Measurements from ENCODE around the gene FAM184B.
A peak's percentile ranks its signal among the peaks of the same experiment; 100 is the strongest.

FAM184B gene

DNA sequence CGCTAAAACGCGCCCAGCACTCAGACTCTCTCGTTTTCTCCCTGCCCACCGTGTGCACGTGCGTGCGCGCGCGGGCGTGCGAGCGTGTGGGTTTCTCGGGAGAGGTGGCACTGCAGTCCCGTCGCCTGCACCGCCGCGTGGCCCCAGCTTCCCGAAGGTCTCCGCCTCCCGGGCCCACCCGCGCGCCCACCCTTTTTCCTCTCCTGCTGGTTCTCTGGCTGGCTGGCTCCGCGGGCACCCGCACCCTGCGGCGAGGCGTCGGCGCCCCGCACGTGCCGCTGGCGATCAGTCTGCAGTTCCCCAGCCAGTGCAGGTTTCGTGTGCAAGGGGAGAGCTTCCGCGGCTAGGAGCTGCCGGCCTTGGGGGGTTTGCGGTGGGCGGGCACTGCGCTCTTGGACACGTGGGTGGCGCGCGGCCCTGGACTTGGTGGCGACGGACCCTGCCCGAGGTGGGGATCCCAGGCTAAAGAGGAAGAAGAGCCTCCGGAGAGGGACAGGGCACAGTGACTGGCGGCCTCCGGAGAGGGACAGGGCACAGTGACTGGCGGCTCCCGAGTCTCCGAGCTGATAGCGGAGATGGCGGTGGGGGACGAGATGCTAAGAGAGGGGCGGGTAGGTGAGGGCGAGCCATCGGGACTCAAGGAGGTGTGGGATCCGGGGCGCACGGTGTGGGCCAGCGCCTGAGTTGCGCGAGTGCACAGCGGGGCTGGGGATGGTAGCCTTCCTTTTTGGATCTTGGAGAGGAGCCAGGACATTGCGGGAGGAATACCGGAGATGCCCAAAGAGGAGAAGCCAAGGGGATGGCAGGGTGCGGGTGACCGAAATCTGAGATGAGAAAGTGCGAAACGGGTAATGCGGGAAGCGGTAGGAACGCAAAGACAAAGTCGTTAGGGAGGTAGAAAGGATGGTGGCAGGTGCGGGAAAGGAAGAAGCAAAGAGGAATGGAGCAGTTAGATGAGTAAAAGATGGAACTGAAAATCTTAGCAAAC is at the start of gene FAM184B:
Gene FAM184B, minus strand, starts transcription at position 322 of the 988 bp plus-strand sequence. CDS start 322 bp downstream, outside the sequence.
- TF ChIP-seq, protein P1, sequence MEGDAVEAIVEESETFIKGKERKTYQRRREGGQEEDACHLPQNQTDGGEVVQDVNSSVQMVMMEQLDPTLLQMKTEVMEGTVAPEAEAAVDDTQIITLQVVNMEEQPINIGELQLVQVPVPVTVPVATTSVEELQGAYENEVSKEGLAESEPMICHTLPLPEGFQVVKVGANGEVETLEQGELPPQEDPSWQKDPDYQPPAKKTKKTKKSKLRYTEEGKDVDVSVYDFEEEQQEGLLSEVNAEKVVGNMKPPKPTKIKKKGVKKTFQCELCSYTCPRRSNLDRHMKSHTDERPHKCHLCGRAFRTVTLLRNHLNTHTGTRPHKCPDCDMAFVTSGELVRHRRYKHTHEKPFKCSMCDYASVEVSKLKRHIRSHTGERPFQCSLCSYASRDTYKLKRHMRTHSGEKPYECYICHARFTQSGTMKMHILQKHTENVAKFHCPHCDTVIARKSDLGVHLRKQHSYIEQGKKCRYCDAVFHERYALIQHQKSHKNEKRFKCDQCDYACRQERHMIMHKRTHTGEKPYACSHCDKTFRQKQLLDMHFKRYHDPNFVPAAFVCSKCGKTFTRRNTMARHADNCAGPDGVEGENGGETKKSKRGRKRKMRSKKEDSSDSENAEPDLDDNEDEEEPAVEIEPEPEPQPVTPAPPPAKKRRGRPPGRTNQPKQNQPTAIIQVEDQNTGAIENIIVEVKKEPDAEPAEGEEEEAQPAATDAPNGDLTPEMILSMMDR (conservative IDR thresholded peaks at IDR 0.05; ENCODE audit: low read length), result no peak
- DNase-seq (ENCODE audit: low read depth), result no peak
- H3K4me3 ChIP-seq (ENCODE audit: low read length), result peak within 1 kb of the TSS; percentile 55

DNA sequence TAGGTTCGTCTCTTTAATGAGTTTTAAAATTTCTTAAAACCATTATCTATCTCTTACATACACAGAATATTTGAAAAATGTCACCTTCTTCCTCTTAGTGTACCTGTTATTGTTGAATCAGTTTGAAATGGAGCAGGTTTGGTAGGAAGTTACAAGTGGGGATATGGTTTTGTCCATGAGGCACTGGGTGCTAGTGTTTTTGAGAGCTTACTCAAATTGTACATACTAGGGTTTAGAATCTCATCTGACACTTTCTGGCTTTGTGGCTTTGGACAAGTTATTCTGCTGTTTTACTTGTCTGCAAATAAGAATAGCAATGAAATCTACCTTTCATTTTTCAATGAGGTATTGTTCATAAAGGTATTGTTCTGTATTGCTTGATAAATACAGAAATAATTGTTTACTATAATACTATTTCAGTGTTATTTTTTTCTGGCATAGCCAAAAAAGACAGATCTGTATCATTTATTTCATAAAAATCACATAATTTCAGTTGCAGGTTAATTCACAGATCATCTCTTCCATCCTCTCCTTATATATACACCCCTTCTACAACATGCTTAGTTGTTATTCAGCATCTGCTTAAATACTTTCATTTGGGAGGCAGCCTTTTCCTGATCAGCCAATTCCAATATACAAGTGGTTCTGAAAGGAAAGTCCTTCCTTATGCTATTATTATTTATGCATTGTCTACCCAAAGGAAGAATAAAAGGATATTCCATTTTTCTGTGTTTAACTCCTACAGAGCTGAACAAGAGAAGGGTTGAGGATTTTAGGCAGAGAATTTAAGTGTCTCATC is 42.6 kb upstream of the FAM184B start:
- TF ChIP-seq, protein P1 (conservative IDR thresholded peaks at IDR 0.05; ENCODE audit: low read length), result no peak
- no peak overlapping the region for H3K4me3 ChIP-seq (ENCODE audit: low read length)
- DNase-seq (ENCODE audit: low read depth), result peak; percentile 22

DNA sequence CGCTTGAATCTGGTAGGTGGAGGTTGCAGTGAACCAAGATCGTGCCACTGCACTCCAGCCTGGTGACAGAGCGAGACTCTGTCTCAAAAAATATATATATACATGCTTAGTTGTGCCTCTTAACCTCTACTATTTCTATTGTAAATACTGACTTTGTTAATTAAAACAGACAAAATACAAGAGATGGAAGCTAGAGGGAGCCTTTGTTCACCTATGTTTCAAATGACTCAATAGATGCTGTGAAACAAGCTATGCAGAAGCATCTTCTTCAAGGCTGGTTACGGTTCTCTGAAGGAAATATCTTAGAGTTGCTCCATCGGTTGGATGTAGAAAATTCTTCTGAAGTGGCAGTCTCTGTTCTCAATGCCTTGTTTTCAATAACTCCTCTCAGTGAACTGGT is 35.6 kb upstream of the FAM184B start:
- TF ChIP-seq, protein P1 (conservative IDR thresholded peaks at IDR 0.05; ENCODE audit: low read length), result peak; percentile 71
- DNase-seq (ENCODE audit: low read depth), result peak; percentile 87
- H3K4me3 ChIP-seq (ENCODE audit: low read length), result peak overlapping the region; percentile 23; the same call in 1 of the 2 replicates

DNA sequence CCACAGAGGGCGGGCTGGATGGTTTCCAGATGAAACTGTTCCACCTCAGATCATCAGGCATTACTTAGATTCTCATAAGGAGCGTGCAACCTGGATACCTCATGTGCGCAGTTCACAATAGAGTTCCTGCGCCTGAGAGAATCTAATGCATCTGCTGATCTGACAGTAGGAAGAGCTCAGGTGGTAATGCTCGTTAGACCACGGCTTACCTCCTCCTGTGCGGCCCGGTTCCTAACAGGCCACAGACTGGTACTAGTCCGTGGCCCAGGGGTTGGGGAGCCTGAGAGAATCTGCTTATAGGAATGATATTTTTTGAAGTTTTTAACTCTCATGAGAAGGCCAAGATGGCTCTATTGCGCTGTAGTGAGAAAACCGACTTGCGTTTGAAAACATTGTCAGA is 34.7 kb upstream of the FAM184B start:
- no peak for DNase-seq (ENCODE audit: low read depth)

DNA sequence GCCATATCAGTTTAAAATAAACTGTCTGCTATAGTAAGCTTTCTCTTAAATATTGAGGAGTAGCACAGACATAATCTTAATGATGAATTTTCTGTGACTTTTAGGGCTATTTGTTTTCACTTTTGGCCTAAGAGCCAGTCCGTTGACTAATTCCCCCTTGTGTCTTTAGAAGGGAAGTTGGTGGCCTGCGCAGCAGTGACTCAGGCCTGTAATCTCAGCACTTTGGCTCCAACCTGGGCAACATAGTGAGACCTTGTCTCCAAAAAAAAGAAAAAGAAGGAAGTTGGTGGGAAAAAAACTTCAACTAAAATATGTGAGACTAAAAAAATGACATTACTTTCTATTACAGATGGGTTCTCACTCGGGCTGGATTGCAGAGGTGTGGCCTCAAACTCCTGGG is 32.7 kb upstream of the FAM184B start:
- TF ChIP-seq, protein P1 (conservative IDR thresholded peaks at IDR 0.05; ENCODE audit: low read length), result no peak
- peak; percentile 41 for DNase-seq (ENCODE audit: low read depth)
- H3K4me3 ChIP-seq (ENCODE audit: low read length), result no peak overlapping the region; the same call in 1 of the 2 replicates

More for the DNA sequence above, 34.7 kb upstream of the FAM184B start:
- TF ChIP-seq, protein P1 (conservative IDR thresholded peaks at IDR 0.05; ENCODE audit: low read length), result no peak
- H3K4me3 ChIP-seq (ENCODE audit: low read length), result no peak overlapping the region

DNA sequence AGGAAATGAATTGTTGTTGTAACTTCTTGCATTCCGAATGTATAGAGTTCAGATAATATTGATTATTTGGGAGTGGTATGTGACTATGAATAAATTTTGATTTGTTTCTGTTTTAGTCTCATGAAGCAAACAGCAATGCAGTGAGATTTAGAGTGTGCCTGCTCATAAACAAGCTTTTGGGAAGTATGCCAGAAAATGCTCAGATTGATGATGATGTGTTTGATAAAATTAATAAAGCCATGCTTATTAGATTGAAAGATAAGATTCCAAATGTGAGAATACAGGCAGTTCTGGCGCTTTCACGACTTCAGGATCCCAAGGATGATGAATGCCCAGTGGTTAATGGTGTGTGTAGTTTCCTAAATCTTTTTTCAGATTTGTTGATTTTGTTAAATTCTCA is 31.4 kb upstream of the FAM184B start:
- TF ChIP-seq, protein P1 (conservative IDR thresholded peaks at IDR 0.05; ENCODE audit: low read length), result no peak
- H3K4me3 ChIP-seq (ENCODE audit: low read length), result peak overlapping the region; percentile 14
- DNase-seq (ENCODE audit: low read depth), result no peak

All from AG10803 (cell line).